Retinal pigment epithelial cell (primary cell): ENCODE data around the gene LPAR5.
"Not testable (repeated sequence)": the region's sequence is repeated elsewhere in the genome, so short reads cannot be mapped to it uniquely, and the experiment has no call there.

Source experiments
- DNase-seq: peaks from one replicate; pipeline ENCODE4 v3.0.0-alpha.2; 2010; ENCODE audit warnings: low read depth
- H3K4me3 ChIP-seq: 2 replicates; pipeline ENCODE4 v1.5.1; 2011; ENCODE audit warnings: mild to moderate bottlenecking, low read length, control low read depth, moderate library complexity
- CTCF ChIP-seq: conservative IDR thresholded peaks from 2 replicates; pipeline ENCODE4 v1.5.1; 2011; ENCODE audit warnings: low read depth, low read length, control low read depth, inconsistent platforms

The LPAR5 gene

GRCh38 chr12:6607751-6608591 lies 27.8 kb downstream of the LPAR5 start:
- DNase-seq, result no peak
- TF ChIP-seq CTCF, result no peak
- H3K4me3 ChIP-seq, result peak overlapping the region; percentile 7

- no peak for DNase-seq
- H3K4me3 ChIP-seq, result peak overlapping the region; percentile 64
- no peak for TF ChIP-seq CTCF
These were observed 29.2 kb downstream of the LPAR5 start for GRCh38 chr12:6606331-6607131.

- peak; percentile 12 for TF ChIP-seq CTCF
- peak overlapping the region; percentile 64 for H3K4me3 ChIP-seq
- no peak for DNase-seq
These were observed 30.1 kb downstream of the LPAR5 start for GRCh38 chr12:6605421-6606330.

GRCh38 chr12:6604259-6605029 lies 31.3 kb downstream of the LPAR5 start:
- peak overlapping the region; percentile 64 for H3K4me3 ChIP-seq
- no peak for TF ChIP-seq CTCF
- no peak for DNase-seq

- peak overlapping the region; percentile 19 for H3K4me3 ChIP-seq
- no peak for DNase-seq
- no peak for TF ChIP-seq CTCF
These were observed 32.6 kb downstream of the LPAR5 start for GRCh38 chr12:6603095-6603567.

GRCh38 chr12:6602526-6602925 lies 33.2 kb downstream of the LPAR5 start:
- no peak for TF ChIP-seq CTCF
- no peak for DNase-seq
- H3K4me3 ChIP-seq, result no peak overlapping the region

- H3K4me3 ChIP-seq, DNase-seq: not testable (repeated sequence)
These were observed 40.1 kb downstream of the LPAR5 start for GRCh38 chr12:6595673-6596072.
